Right renal cortex interstitium (tissue), 3 donors: ENCODE data around the gene RTN3. TPM values are rescaled to one million over a fixed set of nuclear protein-coding genes. Genes with fewer than 3 reads are reported as not detected.
A peak's percentile ranks its signal among the peaks of the same experiment; 100 is the strongest.
"Not testable (repeated sequence)": the region's sequence is repeated elsewhere in the genome, so short reads cannot be mapped to it uniquely, and the experiment has no call there.

ENCODE experiments used
- DNase-seq, 3 donors: peaks; one replicate each; pipeline ENCODE4 v3.0.0-alpha.2; 2013; ENCODE audit warnings: low read depth in 3 of 3, low spot score in 2 of 3
- polyA plus RNA-seq, 3 donors: library from polyadenylated mRNA; unstranded; fragments of 120-200 nt; gene quantifications; one replicate each; pipeline ENCODE4 v1.2.1, GENCODE V29; 2013; ENCODE audit not compliant: insufficient read length in 3 of 3

The RTN3 gene
- polyA plus RNA-seq, 3 donors: 173 to 181 (median 178) TPM

DNA sequence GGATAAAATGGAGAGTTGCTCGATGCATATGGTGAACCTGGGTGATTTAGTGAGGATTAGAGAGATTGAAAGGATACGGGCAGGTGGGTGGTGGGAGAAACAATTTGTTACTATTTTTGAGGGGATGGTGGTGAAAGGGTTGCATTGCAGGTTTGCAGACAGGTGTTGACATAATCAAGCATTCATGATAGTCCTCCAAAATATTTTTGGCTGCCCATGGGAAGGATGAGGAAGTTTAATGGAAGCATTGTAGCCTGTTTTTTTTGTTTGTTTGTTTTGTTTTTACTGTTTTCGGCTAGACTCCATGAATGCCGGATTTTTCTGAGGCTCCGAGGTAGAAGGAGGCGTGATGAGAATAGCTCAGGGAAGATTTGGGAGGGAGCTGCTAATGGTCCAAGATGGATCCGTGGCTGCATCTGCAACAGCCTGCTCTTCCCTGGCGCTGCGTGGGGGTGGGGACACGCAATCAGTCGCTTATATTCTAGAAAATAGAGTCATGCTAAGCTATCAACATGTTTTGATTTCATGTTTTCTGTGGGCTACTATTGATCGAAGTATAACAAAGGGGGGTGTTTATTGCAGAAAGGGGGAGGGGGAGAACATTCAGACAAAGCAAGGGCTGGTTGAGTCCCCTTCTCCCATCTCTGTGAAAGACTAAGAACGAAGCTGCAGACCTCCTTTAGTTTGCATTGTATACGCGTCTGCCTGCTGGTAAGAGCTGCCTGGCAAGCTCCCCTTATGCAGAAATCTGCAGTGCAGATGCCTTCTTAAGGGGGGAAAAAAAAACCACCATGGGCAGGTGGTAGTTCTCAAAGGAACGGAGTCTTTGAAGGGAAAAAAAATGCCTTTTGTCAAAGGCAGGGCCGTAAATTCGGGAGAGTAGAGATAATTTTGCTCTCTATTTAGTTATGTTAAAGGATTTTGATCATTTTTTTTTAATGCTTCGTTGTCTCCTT is 1.0 kb downstream of the RTN3 start:
- peak in 1 of 3 donors; percentile 53 for DNase-seq

DNA sequence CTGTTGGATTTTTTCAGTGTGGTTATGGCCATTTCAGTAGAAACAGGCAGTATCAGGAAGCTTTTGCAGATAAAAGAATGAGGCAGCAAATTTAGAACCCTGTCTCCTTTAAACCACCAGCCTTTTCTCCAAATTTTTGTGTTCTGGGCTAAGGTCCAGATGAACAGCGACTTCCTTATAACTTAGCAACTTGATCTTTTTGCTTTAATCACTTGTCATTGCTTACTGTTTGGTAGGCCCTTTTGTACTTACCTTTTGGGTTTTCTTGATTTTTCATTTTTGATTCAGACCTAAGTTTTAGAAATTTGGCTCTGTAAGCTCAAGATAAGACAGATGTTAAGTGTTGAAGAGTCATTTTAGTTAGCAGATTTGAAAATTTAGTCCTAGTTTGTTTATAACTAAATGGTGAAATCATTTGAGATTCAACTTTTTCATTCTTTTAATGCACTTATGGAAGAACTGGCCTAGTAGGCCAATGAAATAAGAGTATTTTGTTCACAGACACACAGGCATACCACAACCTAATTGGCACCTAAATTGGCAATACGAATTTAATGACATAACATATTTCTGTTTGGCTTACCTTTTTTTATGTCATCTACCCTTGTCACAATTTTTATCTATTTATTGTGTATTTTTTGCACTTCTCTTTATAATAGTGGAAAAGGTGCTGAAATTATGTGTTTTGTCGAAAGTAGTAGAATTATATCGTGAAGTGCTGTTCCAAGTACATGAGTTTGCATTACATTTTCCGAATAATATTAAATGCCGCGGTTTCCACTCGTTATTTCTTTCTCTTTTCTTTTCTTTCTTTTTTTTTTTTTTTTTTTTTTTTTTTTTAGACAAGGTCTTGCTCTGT is 2.1 kb downstream of the RTN3 start:
- DNase-seq: no peak

DNA sequence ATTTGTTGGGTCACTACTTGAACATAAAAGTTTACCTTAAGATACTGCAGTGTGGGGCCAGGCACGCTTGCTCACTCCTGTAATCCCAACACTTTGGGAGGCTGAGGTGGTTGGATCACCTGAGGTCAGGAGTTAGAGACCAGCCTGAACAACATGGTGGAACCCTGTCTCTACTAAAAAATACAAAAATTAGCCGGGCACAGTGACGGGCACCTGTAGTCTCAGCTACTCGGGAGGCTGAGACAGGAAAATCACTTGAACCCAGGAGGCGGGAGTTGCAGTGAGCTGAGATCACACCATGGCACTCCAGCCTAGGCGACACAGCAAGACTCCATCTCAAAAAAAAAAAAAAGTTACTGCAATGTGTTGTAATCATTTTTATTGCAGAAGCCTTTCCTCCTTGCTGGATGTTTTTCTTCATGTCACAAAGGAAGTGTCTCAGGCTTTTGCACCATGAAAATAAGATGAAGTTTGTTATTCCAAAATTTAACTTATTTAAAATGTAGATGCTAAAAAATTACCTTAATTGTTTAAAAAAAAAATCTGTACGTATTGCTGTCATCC is 3.9 kb downstream of the RTN3 start:
- not testable (repeated sequence) for DNase-seq

DNA sequence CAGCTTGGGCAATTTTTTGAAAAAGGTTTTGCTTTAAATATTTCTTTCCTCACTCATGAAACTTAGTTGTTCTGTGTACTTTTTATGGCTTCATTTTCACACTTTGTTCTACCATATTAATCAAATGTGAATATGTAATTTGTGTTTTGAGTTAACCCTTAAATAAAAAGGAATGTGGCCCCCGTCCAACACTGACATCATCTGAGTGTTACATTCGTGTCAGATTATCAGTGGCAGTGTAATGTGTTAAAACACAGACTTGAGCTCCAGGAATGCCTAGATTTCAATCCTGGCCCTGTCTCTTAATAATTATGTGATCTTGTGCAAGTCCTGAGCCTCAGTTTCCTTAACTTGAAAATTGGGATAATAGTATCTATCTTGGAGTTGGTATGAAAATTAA is 5.6 kb downstream of the RTN3 start:
- DNase-seq: no peak

DNA sequence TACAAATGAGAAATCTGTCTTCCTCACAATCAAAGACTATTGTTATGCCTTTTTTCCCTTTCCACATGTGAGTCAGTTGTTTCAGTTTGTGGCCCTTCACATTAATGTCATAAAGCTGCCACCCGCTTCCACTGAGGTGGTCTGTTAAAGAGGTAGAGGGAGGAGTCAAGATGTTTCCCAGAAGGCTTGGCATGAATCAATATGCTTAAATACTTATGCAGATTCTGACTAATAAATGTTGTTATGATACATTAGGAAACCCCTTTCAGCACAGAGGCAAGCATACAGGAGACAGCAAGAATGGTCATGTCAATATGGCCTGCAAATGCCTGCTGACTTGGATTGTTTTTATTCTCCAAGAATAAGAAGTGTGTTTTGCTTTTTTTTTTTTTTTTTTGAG is 6.5 kb downstream of the RTN3 start:
- no peak for DNase-seq

DNA sequence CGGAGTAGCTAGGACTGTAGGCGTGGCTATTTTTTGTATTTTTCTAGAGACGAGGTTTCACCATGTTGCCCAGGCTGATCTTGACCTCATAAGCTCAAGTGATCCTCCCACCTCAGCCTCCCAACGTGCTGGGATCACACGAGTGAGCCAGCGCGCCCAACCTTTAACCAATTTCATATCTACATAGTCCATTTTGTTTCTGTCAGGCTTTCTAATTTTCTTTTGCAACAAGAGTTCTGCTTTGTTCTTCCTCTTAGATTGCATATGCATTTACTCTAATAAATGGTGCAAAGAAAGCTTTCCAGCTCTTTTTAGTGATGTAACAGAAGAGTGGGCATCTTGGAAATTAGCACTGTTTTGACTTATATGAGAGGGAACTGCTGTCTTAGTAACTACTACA is 13.3 kb downstream of the RTN3 start:
- DNase-seq: no peak

DNA sequence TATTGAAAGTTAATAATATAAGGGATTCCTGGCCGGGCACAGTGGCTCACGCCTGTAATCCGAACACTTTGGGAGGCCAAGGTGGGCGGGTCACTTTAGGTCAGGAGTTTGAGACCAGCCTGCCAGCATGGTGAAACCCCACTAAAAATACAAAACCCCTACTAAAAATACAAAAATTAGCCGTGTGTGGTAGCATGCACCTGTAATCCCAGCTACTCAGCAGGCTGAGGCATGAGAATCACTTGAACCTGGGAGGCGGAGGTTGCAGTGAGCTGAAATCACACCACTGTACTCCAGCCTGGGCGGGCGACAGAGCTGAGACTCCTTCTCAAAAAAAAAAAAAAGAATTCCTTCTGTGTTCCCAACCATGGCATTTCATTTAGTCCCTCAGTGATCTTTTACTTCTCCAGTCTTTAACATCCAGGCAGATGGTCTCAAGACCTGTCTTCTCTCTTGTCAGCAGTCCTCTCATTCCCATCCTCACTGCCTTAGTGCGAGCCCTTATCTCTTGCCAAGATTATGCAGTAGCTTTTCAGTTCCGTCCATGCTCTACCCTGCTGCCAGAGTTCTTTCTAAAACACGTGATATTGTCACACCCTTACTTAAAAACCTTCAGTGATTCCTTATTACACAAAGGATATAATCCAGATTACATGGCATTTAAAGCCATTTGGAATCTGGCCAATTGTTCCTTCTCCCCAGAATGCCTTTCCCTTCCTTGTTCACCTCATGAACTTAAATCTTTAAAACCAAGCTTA is 17.9 kb downstream of the RTN3 start:
- DNase-seq: no peak

DNA sequence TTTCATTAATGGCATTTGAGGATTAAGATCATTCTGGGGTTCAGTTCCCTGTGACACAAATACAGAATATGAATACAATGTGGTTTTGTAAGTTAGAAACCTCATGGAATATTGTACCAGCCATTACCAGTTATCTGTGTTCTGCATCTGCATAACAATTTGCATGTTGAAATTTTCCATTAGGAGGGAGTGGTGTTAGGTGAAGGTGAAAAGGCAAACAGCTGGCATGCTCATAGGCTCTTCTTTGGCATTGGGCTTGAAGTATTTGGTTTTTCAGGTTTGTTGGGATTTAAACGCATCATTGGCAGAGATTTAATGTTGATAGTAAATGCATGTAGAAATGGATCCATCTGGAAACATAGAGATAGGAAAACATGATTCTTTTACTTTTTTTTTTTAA is 18.6 kb downstream of the RTN3 start:
- DNase-seq: no peak

DNA sequence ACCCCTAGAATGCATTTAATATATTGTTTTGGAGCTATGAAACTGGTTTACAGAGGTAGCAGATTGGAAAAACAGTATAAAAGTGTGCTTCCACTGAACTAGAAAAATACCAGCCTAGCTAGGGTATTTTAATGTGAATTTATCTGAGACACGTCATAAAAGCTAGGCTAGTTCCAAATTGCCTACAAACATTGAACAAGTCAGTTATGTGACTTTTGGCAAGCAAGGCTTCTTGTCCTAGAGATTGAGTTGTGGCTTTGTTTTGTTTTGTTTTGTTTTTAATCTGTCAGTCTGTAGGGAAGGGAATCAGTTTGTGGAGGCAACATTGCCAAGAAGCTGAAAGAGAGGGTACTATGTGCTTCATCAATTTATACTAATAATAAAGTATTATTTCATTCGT is 24.2 kb downstream of the RTN3 start:
- no peak for DNase-seq

DNA sequence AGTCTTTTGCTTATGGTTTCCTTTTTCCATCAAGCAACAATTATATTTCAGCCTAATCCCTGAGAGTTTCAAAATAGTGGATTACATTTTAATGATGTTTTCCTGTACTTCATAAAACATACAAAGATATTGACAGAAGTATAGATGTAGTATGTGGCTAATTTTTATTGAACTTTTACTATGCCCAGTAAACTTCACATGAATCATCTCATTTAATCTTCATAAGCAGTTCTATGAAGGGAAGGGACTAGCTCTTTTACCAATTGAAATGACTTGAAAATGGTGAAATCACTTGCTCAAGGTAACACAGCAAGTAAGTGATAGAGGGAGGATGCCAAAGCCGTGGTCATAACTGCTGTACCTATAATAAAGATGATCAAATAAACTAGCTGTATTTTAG is 27.5 kb downstream of the RTN3 start:
- no peak for DNase-seq

DNA sequence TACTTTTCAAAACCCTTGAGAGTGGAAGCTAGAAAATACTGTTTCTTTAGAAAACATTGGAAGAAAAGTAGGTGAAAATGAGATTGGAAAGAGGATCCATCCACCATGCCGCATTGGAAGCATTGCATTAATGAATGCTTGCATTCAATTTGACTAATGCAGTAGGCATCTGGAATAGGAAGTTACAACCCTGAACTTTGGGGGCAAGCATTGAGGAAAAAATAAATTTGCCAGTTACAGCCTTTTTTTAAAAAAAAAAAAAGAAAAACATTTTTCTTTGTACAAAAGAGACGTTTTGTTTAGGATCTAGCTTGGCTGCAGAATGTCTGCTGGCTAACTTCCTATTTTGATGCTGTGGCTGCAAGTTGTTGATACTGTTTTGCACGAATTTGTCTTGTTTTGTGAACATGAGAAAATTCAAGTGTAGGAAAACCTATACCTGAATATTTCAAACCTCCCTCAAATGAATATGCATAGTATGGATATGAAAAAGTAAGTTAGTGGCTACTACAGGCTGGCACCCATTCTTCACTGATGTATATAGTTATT is 28.1 kb downstream of the RTN3 start:
- DNase-seq: no peak

DNA sequence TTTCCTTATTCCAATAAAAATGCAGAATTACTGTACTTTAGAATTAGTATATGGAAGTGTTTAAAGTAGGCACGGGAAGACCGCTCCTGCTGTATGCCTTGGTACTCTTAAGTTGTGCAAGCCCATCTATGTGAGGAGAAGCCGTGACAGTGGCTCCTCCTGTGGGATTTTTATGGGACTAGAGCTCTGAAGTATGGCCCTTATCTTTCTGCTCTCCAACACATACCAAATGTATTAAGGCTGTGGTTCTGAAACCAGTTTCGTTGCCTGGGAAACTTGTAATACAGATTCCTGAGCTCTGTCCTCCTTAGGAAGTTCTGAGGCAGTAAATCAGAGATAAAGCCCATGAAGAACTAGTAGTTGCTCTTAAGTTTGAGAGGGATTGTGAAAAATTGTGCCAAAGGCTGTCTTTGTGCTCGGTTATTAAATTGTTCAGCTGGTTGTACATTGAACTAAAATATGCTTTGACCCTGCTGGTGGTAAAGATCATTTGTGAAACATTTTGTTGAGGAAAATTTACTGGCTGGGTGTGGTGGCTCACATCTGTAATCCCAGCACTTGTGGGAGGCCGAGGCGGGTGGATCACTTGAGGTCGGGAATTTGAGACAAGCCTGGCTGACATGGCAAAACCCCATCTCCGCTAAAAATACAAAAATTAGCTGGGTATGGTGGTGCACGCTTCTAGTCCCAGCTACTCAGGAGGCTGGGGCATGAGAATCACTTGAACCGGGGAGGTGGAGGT is 29.3 kb downstream of the RTN3 start:
- no peak for DNase-seq

DNA sequence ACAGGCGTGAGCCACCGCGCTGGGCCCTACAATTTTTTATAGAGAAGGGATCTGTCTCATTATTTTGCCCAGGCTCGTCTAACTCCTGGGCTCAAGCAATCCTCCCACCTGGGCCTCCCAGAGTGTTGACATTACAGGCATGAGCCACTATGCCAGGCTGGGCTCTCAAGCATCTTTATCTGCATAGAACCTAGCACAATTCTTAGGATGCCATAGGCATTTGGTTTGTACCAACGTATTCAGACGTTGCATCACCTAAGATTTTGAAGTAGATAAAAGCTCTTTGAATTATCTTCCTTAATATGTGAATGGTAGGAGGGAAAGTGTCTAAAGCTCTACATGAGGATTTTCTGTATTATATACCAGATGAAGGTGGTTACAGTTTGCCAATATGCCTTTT is 30.5 kb downstream of the RTN3 start:
- no peak for DNase-seq

DNA sequence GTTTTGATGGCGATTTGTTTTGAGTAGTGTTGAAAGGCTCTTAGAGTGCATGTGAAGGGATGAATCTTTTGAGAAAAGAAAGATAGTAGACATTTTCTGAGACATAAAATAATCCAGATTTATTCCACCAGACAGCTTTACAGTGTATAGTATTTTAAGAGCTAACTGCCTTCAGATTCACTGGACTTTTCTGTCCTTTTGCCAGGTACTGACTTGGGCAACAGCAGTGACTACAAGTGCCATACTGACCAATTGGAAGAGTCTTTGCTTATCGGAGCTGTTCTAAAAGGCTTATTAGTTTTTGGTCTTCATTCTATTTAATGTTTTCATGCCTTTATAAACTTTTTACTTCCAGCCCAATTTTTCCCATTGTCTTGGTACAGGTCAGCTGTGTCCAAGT is 32.5 kb downstream of the RTN3 start:
- no peak for DNase-seq

DNA sequence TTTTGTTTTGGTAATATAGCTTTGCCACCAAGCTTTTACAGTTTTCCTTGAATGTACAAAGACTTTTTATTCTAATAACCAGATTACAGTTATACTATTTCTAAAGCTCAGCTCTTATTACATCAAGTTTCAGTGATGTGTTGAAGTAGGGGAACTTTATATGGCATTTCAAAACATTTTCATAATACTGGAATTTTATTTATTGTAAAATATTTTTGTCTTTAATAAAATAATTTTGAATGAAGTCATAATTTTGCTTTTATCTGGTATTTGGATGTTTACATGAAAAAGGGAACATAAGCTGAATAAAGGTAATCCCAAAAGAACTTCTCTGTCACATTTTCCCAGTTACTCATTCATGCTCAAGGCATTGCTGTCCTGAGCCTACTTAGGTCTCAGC is 34.7 kb downstream of the RTN3 start:
- DNase-seq: no peak

DNA sequence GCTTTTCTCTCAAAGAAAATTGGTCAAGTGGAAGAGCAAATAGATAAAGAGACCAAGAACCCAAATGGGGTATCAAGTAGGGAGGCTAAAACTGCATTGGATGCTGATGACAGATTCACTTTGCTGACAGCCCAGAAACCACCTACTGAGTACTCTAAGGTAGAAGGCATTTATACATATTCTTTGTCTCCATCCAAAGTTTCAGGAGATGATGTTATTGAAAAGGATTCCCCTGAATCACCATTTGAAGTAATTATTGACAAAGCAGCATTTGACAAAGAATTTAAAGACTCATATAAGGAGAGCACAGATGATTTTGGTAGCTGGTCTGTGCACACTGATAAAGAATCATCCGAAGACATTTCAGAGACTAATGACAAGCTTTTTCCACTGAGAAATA is 37.7 kb downstream of the RTN3 start:
- DNase-seq: no peak

DNA sequence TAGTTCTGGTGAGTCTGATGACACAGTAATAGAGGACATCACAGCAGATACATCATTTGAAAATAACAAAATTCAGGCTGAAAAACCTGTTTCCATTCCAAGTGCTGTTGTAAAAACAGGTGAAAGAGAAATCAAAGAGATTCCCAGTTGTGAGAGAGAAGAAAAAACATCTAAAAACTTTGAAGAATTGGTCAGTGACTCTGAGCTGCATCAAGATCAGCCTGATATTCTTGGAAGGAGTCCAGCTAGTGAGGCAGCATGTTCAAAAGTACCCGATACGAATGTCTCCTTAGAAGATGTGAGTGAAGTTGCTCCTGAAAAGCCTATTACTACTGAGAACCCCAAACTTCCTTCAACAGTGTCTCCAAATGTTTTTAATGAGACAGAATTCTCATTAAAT is 38.7 kb downstream of the RTN3 start:
- no peak for DNase-seq

DNA sequence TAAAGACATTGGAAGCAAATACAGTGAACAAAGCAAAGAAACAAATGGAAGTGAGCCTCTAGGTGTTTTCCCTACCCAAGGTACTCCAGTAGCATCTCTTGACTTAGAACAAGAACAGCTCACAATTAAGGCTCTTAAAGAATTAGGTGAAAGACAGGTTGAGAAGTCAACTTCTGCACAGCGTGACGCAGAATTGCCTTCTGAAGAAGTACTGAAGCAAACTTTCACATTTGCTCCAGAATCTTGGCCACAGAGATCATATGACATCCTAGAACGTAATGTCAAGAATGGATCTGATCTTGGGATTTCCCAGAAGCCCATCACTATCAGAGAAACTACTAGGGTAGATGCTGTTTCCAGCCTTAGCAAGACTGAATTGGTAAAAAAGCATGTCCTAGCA is 39.3 kb downstream of the RTN3 start:
- no peak for DNase-seq

DNA sequence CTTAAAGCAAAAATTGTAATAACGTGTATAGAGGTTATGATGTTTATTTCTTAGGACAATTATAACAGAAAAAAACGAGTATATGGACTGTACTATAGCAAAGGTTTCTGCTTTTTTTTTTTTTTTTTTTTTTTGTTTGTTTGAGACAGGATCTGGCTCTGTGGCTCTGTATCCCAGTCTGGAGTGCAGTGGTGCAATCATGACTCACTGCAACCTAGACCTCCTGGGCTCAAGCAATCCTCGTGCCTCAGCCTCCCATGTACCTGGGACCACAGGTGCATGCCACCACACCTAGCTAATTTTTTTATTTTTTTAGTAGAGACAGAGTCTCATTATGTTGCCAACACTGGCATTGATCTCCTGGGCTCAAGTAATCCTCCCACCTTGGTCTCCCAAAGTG is 48.0 kb downstream of the RTN3 start:
- DNase-seq: no peak

DNA sequence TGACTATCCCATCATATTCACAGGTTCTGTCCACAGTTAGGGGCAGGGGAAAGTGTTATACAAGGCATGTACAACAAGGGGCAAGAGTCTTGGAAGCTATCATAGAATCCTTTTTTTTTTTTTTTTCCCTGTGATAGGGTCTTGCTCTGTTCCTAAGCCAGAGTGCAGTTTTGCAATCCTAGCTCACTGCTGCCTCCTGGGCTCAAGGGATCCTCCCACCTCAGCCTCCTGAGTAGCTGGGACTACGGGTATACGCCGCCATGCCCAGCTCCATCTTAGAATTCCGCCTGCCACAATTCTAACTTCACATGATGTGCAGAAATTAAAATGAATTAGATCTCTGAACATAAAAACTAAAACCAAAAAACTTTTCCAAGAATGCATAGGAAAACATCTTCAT is 55.6 kb downstream of the RTN3 start:
- no peak for DNase-seq
